ENCODE measurements around the gene GRID1. TPM values are rescaled to one million over a fixed set of nuclear protein-coding genes. Genes with fewer than 3 reads are reported as not detected.

The GRID1 gene
- total and polyA plus RNA-seq, 2 experiments from 2014 or later = not detected

DNA sequence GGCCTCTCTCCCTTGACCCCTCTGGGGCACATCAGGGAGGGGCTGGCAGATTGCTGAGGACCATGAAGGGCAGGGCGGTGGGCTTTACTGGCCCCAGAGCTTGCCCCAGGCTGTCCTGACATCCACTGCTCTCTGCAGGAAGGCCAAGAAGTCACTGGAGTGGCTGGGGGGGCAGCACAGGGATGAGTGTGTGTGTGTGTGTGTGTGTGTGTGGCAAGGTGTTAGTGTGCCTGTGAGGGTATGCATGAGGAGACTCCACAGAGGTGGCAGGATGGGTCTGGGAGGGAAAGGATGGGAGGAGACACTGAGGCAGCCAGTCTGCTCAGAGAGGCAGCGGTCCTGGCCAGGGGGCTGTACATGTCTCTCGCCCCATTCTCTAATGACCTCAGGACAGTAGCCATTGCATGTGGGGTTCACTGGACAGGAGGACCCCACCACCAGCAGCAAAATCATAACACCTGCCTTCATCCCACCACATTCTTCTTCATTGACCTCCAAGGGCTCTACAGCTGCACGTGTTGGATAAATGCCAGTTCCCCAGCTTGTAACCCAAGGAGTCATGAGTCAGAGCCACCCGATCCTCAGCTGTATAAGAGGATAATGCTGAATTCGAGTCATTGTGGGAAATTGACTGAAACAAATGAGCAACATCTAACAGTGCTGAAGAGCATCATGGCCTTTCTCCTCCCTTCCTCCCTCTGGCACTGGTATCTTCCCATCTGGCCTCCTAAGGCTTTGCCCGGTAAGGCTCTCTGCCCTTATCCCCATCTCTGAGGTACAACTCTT lies 720.5 kb downstream of the GRID1 start:
- Histone ChIP-seq H3K27ac (no peak overlapping the region), H3K4me3 (no peak overlapping the region), H3K9ac (no peak overlapping the region), H4K20me1 (ENCODE audit: insufficient read depth) (no peaks in the 10 kb centered on the region), H2AFZ (no peak overlapping the region), H3K9me3 (ENCODE audit: low read depth) (no peaks in the 10 kb centered on the region), H3K9me2 (ENCODE audit: insufficient read depth) (no peaks in the 10 kb centered on the region), H3K4me2 (ENCODE audit: unreplicated experiment) (no peak overlapping the region), H3K79me2 (ENCODE audit: insufficient read depth) (no peaks in the 10 kb centered on the region), H3K36me3 (ENCODE audit: low read depth) (no peaks in the 10 kb centered on the region), H3K27me3 (replicated peaks; ENCODE audit: insufficient read depth) (no peaks in the 10 kb centered on the region), H3F3A (ENCODE audit: insufficient read depth) (no peaks in the 10 kb centered on the region), H3K4me1 (ENCODE audit: insufficient read depth) (no peaks in the 10 kb centered on the region)
- no peak for TF ChIP-seq EZH2 (IDR thresholded peaks at IDR 0.05; ENCODE audit: insufficient read depth, poor library complexity, severe bottlenecking)
- WGBS, 2 experiments (ENCODE audit: low coverage in 1 of 2, low lambda C conversion rate in 2 of 2, missing lambda C conversion rate in 2 of 2) = 47 to 49% methylated on average over 7 of the region's 7 CpGs
- in situ Hi-C loops (cut with MboI) = no loop called here
- DNase-seq = no peak

DNA sequence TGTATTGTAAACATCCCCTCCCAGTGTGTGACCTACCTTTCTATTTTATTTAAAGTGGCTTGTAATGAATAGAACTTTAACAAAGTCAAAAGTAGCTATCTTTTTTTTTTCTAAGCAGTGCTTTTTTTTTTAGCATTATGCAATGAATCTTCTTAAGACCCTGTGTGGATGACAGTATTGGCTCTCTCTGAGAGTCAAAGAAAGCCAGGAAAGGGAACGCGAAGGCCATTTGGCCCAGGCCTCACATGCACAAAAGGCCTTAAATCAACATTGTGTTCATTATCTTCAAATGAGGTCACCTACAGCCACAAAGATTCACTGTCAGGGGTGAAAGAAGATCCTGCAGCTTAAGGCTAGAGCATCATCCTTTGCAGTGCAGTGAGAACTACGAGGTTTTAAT lies 721.5 kb downstream of the GRID1 start:
- Histone ChIP-seq H3F3A (ENCODE audit: insufficient read depth) (no peaks in the 10 kb centered on the region), H3K36me3 (ENCODE audit: low read depth) (no peaks in the 10 kb centered on the region), H3K9me3 (ENCODE audit: low read depth) (no peaks in the 10 kb centered on the region), H3K4me1 (ENCODE audit: insufficient read depth) (no peaks in the 10 kb centered on the region), H4K20me1 (ENCODE audit: insufficient read depth) (no peaks in the 10 kb centered on the region), H3K9ac (no peak overlapping the region), H3K4me2 (ENCODE audit: unreplicated experiment) (no peak overlapping the region), H3K4me3 (no peak overlapping the region), H2AFZ (no peak overlapping the region), H3K79me2 (ENCODE audit: insufficient read depth) (no peaks in the 10 kb centered on the region), H3K27me3 (replicated peaks; ENCODE audit: insufficient read depth) (no peaks in the 10 kb centered on the region), H3K27ac (no peak overlapping the region), H3K9me2 (ENCODE audit: insufficient read depth) (no peaks in the 10 kb centered on the region)
- DNase-seq = no peak
- 42 to 43% methylated on average over 3 of the region's 3 CpGs for WGBS, 2 experiments (ENCODE audit: low coverage in 1 of 2, low lambda C conversion rate in 2 of 2, missing lambda C conversion rate in 2 of 2)
- in situ Hi-C loops (cut with MboI) = no loop called here
- TF ChIP-seq EZH2phosphoT487 (IDR thresholded peaks at IDR 0.05; ENCODE audit: insufficient read depth, low read depth) (no peak), EZH2 (IDR thresholded peaks at IDR 0.05; ENCODE audit: insufficient read depth, poor library complexity, severe bottlenecking) (no peak)

DNA sequence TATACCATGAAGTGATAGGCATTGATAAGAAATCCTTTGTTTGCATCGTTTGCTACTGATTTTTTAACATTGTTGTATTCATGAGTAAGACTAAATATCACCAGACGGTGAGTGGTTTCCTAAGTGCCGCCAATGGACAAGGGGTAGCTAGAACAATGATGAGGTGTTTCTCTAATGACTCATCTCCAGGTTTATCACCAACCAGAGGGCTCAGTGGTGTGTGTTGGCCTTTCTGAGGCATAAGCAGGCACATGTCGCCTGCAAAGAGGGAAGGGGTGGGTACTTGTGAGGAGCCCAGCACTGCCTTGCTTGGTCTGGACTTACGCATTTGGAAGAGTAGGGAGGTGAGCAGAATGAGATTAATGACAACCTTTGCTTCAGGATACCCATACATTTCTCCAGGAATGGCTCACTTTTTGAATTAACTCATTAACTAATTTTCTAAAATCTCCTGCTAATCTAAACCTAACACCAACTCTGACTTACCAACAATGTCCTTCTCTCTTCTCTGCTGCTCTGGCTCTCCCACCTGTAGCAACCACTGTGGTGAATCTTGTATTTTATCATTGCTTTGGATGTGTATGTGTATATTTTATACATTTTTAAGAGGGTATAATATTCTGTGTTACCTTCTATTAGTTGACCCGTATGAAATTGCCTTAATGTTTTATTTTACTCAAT lies 722.6 kb downstream of the GRID1 start:
- H3K36me3 ChIP-seq (ENCODE audit: low read depth) = no peaks in the 10 kb centered on the region
- H3F3A ChIP-seq (ENCODE audit: insufficient read depth) = no peaks in the 10 kb centered on the region
- WGBS, 2 experiments (ENCODE audit: low coverage in 1 of 2, low lambda C conversion rate in 2 of 2, missing lambda C conversion rate in 2 of 2) = 57 to 60% methylated on average over 6 of the region's 6 CpGs
- no peaks in the 10 kb centered on the region for H3K9me3 ChIP-seq (ENCODE audit: low read depth)
- no peak overlapping the region for H3K27ac ChIP-seq
- H2AFZ ChIP-seq = no peak overlapping the region
- in situ Hi-C loops (cut with MboI) = no loop called here
- no peak overlapping the region for H3K4me3 ChIP-seq
- no peak for TF ChIP-seq EZH2 (IDR thresholded peaks at IDR 0.05; ENCODE audit: insufficient read depth, poor library complexity, severe bottlenecking)
- no peak for TF ChIP-seq EZH2phosphoT487 (IDR thresholded peaks at IDR 0.05; ENCODE audit: insufficient read depth, low read depth)
- H3K9me2 ChIP-seq (ENCODE audit: insufficient read depth) = no peaks in the 10 kb centered on the region
- no peaks in the 10 kb centered on the region for H4K20me1 ChIP-seq (ENCODE audit: insufficient read depth)
- no peaks in the 10 kb centered on the region for H3K4me1 ChIP-seq (ENCODE audit: insufficient read depth)
- no peak overlapping the region for H3K4me2 ChIP-seq (ENCODE audit: unreplicated experiment)
- DNase-seq = no peak
- no peaks in the 10 kb centered on the region for H3K79me2 ChIP-seq (ENCODE audit: insufficient read depth)
- H3K27me3 ChIP-seq (replicated peaks; ENCODE audit: insufficient read depth) = no peaks in the 10 kb centered on the region
- no peak overlapping the region for H3K9ac ChIP-seq

DNA sequence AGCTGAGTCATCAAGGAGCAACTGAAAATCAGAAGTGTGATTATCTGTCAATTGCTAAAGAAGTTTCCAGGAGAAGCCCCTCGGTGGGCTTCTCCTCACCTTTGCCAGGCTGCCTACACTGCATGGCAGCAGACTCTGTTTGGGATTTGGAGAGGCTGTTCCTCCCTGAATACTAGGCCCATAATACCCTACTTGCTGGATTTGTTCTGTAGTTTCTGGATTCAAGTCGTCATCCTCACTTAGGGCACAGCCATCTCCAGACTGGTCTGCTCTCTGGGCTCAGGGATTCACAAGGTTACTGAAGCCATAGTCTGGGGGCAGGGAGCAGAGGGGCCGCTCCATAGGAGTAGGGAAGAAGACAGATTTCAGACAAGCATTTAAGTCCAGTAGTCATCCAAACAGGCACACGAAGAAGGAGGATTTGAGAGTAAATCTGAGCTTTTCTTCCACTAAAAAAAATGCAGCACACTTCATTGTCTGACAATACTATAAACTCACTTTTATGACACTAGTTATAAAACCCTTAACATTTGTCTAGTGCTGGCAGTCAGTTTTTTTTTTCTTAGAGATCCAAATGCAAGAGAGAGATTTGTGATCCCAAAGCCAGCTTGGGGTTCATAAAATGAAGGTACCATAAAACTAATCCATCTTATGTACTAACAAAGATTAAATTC lies 723.3 kb downstream of the GRID1 start:
- Histone ChIP-seq H3K4me3 (no peak overlapping the region), H3F3A (ENCODE audit: insufficient read depth) (no peaks in the 10 kb centered on the region), H2AFZ (no peak overlapping the region), H3K27me3 (replicated peaks; ENCODE audit: insufficient read depth) (no peaks in the 10 kb centered on the region; the same call in 1 of the 2 replicates), H3K4me1 (ENCODE audit: insufficient read depth) (no peaks in the 10 kb centered on the region), H3K79me2 (ENCODE audit: insufficient read depth) (no peaks in the 10 kb centered on the region), H4K20me1 (ENCODE audit: insufficient read depth) (no peaks in the 10 kb centered on the region), H3K36me3 (ENCODE audit: low read depth) (no peaks in the 10 kb centered on the region), H3K9me2 (ENCODE audit: insufficient read depth) (no peaks in the 10 kb centered on the region), H3K4me2 (ENCODE audit: unreplicated experiment) (no peak overlapping the region), H3K9me3 (ENCODE audit: low read depth) (no peaks in the 10 kb centered on the region), H3K9ac (no peak overlapping the region), H3K27ac (no peak overlapping the region)
- WGBS, 2 experiments (ENCODE audit: low coverage in 1 of 2, low lambda C conversion rate in 2 of 2, missing lambda C conversion rate in 2 of 2) = 53 to 56% methylated on average over 4 of the region's 4 CpGs
- in situ Hi-C loops (cut with MboI) = no loop called here
- TF ChIP-seq EZH2phosphoT487 (IDR thresholded peaks at IDR 0.05; ENCODE audit: insufficient read depth, low read depth) = no peak
- no peak for TF ChIP-seq EZH2 (IDR thresholded peaks at IDR 0.05; ENCODE audit: insufficient read depth, poor library complexity, severe bottlenecking)
- no peak for DNase-seq
